Type B pancreatic cell (in vitro differentiated cells): ENCODE measurements around the gene ELF2. TPM values are rescaled to one million over a fixed set of nuclear protein-coding genes. Genes with fewer than 3 reads are reported as not detected.
"Not testable (repeated sequence)": the region's sequence is repeated elsewhere in the genome, so short reads cannot be mapped to it uniquely, and the experiment has no call there.

Experiments
- DNase-seq: peaks from one replicate; pipeline ENCODE4 v3.0.0; 2021; ENCODE audit warnings: mixed read lengths; ENCODE audit not compliant: unreplicated experiment; ENCODE audit errors: extremely low spot score
- H3K27ac Mint-ChIP-seq: 2 replicates; pipeline ENCODE4 v1.8.0; 2021; ENCODE audit warnings: mild to moderate bottlenecking, mixed read lengths
- H3K27me3 Mint-ChIP-seq: 2 replicates; pipeline ENCODE4 v1.8.0; 2021; ENCODE audit warnings: mixed read lengths
- H3K36me3 Mint-ChIP-seq: 2 replicates; pipeline ENCODE4 v1.8.0; 2021; ENCODE audit warnings: mixed read lengths
- H3K4me1 Mint-ChIP-seq: one replicate; pipeline ENCODE4 v1.8.0; 2021; ENCODE audit warnings: mixed read lengths; ENCODE audit not compliant: unreplicated experiment
- H3K4me3 Mint-ChIP-seq: 2 replicates; pipeline ENCODE4 v1.8.0; 2021; ENCODE audit warnings: mild to moderate bottlenecking, mixed read lengths
- H3K9me3 Mint-ChIP-seq: 2 replicates; pipeline ENCODE4 v1.8.0; 2021; ENCODE audit warnings: mixed read lengths
- CTCF ChIP-seq: fragments of 200-600 bp; sonication (generic); conservative IDR thresholded peaks from 2 replicates; pipeline ENCODE4 v1.5.0; 2021; ENCODE audit warnings: antibody characterized with exemption, mild to moderate bottlenecking
- total RNA-seq: library from RNA; stranded (reverse); gene quantifications from 2 replicates; pipeline ENCODE4 v1.2.1, GENCODE V29; 2021; ENCODE audit warnings: low replicate concordance

Gene ELF2
- total RNA-seq, 1 donor from 2014 or later: 42.1 TPM

DNA sequence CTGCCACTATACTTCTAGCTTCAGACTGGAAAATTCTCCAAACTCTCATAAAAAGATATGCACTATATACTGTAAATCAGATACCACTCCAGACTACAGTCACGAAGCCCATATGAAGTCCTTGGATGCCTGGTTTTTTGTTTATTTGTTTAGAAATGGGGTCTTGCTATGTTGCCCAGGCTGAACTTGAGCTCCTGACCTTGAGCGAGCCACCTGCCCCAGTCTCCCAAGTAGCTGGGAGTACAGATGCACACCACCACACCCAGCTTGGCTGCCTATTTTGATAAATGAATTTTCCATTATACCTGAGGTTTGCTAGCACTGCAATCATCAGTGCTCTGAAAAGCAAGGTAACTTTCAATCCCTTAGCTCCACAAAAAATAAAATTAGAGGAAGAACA lies 53.1 kb downstream of the ELF2 start:
- no peak for TF ChIP-seq CTCF
- DNase-seq: no peak
- H3K27me3 Mint-ChIP-seq: no peaks in the 10 kb centered on the region
- no peaks in the 10 kb centered on the region for H3K9me3 Mint-ChIP-seq
- H3K36me3 Mint-ChIP-seq: peaks cover 13% of the 10 kb centered on the region
- H3K27ac Mint-ChIP-seq: no peak overlapping the region
- no peaks in the 10 kb centered on the region for H3K4me1 Mint-ChIP-seq
- H3K4me3 Mint-ChIP-seq: no peak overlapping the region

- Mint-ChIP-seq H3K27me3 (no peaks in the 10 kb centered on the region), H3K4me3 (no peak overlapping the region), H3K36me3 (peaks cover 8% of the 10 kb centered on the region), H3K27ac (no peak overlapping the region), H3K4me1 (no peaks in the 10 kb centered on the region), H3K9me3 (no peaks in the 10 kb centered on the region)
- TF ChIP-seq CTCF: no peak
- DNase-seq: no peak
Observed at GRCh38 chr4:139118365-139118764, 58.7 kb downstream of the ELF2 start.

DNA sequence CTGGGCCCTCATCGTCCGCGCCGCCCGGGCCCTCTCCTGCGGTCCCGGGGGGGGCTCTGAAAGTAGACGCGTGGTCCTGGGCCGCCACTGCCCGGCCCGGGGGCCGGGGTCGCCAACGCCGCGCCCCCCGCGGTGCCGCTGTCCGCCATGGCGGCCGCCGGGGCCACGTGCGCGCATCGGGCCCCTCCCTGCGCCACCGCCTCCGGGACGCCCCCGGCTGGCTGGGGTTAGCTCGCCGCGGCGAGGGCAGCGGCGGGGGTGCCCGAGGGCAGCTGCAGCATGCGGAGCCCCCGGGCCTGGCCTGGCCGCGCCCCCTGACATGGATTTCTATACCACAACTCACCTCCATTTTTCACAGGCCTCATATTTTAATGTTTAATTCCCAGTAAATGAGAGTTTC lies 61.8 kb downstream of the ELF2 start:
- DNase-seq: no peak
- no peaks in the 10 kb centered on the region for H3K27me3 Mint-ChIP-seq
- no peak overlapping the region for H3K4me3 Mint-ChIP-seq
- no peaks in the 10 kb centered on the region for H3K4me1 Mint-ChIP-seq
- TF ChIP-seq CTCF: no peak
- no peak overlapping the region for H3K27ac Mint-ChIP-seq
- H3K9me3 Mint-ChIP-seq: no peaks in the 10 kb centered on the region
- H3K36me3 Mint-ChIP-seq: no peaks in the 10 kb centered on the region

DNA sequence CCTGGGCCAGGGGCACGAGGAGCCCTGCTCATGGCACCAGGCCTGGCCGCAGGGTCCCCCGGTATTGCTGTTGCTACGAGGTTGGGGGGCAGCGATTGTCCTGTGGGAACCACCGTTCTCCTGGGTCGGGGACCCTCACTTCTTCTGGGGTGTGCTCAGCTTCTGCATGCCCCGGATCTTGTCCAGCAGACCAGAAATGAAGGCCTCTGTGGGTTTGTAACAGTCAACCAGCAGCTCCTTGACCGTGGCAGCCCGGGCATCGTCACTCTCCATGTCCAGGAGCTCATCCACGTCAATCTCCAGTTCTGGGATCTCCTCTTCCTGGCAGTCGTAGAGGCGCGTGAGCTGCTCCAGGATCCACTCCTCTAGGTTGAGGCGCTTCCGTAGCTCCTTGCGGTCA lies 62.2 kb downstream of the ELF2 start:
- not testable (repeated sequence) for H3K4me3 Mint-ChIP-seq, H3K4me1 Mint-ChIP-seq, H3K27me3 Mint-ChIP-seq, H3K9me3 Mint-ChIP-seq, H3K27ac Mint-ChIP-seq, H3K36me3 Mint-ChIP-seq, DNase-seq

DNA sequence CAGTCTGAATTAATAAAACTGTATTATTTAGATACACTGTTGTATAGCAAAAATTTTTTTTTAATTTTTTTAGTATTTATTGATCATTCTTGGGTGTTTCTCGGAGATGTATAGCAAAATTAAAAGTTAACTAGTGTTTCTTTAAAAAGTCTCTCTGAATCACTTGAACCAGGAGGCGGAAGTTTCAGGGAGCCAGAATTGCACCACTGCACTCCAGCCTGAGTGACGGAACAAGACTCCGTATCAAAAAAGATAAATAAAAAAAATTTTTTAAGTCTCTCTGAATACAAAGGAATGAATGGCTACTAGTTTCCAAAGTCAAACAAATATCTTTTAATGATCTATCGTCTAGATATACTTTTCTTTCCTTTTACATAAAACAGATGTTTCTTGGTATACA lies 64.4 kb downstream of the ELF2 start:
- no peaks in the 10 kb centered on the region for H3K4me1 Mint-ChIP-seq
- H3K27me3 Mint-ChIP-seq: no peaks in the 10 kb centered on the region
- no peak overlapping the region for H3K27ac Mint-ChIP-seq
- no peaks in the 10 kb centered on the region for H3K36me3 Mint-ChIP-seq
- no peak overlapping the region for H3K4me3 Mint-ChIP-seq
- H3K9me3 Mint-ChIP-seq: no peaks in the 10 kb centered on the region
- no peak for DNase-seq
- TF ChIP-seq CTCF: no peak

- no peak for DNase-seq
- Mint-ChIP-seq H3K4me1 (no peaks in the 10 kb centered on the region), H3K9me3 (no peaks in the 10 kb centered on the region), H3K27me3 (no peaks in the 10 kb centered on the region), H3K4me3 (no peak overlapping the region), H3K36me3 (no peaks in the 10 kb centered on the region), H3K27ac (no peak overlapping the region)
- TF ChIP-seq CTCF: no peak
Observed at GRCh38 chr4:139108567-139109128, 68.4 kb downstream of the ELF2 start.
